Measurements from ENCODE around the gene PEAK1. TPM values are rescaled to one million over a fixed set of nuclear protein-coding genes. Genes with fewer than 3 reads are reported as not detected.

The PEAK1 gene
- total RNA-seq, 2 experiments from 2014 or later = 9.2 to 11.0 TPM

- CTCF ChIA-PET = no interaction called here
- DNase-seq (no peak), ATAC-seq (ENCODE audit: poor library complexity) (no peak)
- Mint-ChIP-seq H3K27me3 (no peaks in the 10 kb centered on the region), H3K27ac (no peak overlapping the region), H3K4me3 (no peak overlapping the region), H3K4me1 (ENCODE audit: low read depth) (no peaks in the 10 kb centered on the region), H3K36me3 (ENCODE audit: low read depth) (peaks cover 23% of the 10 kb centered on the region), H3K9me3 (peaks cover 19% of the 10 kb centered on the region)
- Histone ChIP-seq H3K4me1 (ENCODE audit: insufficient read depth, low read length) (no peaks in the 10 kb centered on the region), H3K4me3 (ENCODE audit: low read length) (no peak overlapping the region), H3K27ac (ENCODE audit: low read depth in 1 of 2, low read length in 2 of 2) (no peak overlapping the region), H3K27me3 (ENCODE audit: control insufficient read depth in 1 of 2, insufficient read depth in 2 of 2, low read length in 2 of 2) (no peaks in the 10 kb centered on the region), H3K36me3 (ENCODE audit: insufficient read depth, low read length) (no peaks in the 10 kb centered on the region), H3K9me3 (ENCODE audit: control insufficient read depth in 1 of 2, insufficient read depth in 1 of 2, low read length in 2 of 2) (peaks cover 4 to 8% of the 10 kb centered on the region in 2 experiments)
- POLR2A ChIA-PET = no interaction called here
- intact Hi-C loops (cut with DNase I, micrococcal nuclease) = no loop called here
- TF ChIP-seq CTCF (IDR thresholded peaks at IDR 0.05) = no peak
Observed at GRCh38 chr15:77398927-77399326, 21.0 kb downstream of the PEAK1 start.

GRCh38 chr15:77396692-77397091 lies 23.2 kb downstream of the PEAK1 start:
- intact Hi-C loops (cut with DNase I, micrococcal nuclease) = no loop called here
- H3K9me3 ChIP-seq (ENCODE audit: control insufficient read depth in 1 of 2, insufficient read depth in 1 of 2, low read length in 2 of 2) = peaks cover 4 to 8% of the 10 kb centered on the region in 2 experiments
- no peaks in the 10 kb centered on the region for H3K4me1 ChIP-seq (ENCODE audit: insufficient read depth, low read length)
- ATAC-seq (ENCODE audit: poor library complexity) (no peak), DNase-seq (no peak)
- Mint-ChIP-seq H3K4me1 (ENCODE audit: low read depth) (no peaks in the 10 kb centered on the region), H3K27ac (no peak overlapping the region), H3K36me3 (ENCODE audit: low read depth) (peaks cover 23% of the 10 kb centered on the region), H3K9me3 (peaks cover 19% of the 10 kb centered on the region), H3K4me3 (no peak overlapping the region), H3K27me3 (no peaks in the 10 kb centered on the region)
- TF ChIP-seq CTCF (IDR thresholded peaks at IDR 0.05) = no peak
- no peak overlapping the region for H3K27ac ChIP-seq (ENCODE audit: low read depth in 1 of 2, low read length in 2 of 2)
- H3K36me3 ChIP-seq (ENCODE audit: insufficient read depth, low read length) = no peaks in the 10 kb centered on the region
- CTCF ChIA-PET = no interaction called here
- H3K4me3 ChIP-seq (ENCODE audit: low read length) = no peak overlapping the region
- POLR2A ChIA-PET = no interaction called here
- no peaks in the 10 kb centered on the region for H3K27me3 ChIP-seq (ENCODE audit: control insufficient read depth in 1 of 2, insufficient read depth in 2 of 2, low read length in 2 of 2)

- intact Hi-C loops (cut with DNase I, micrococcal nuclease) = no loop called here
- ChIA-PET POLR2A (no interaction called here), CTCF (no interaction called here)
- Mint-ChIP-seq H3K9me3 (peaks cover 19% of the 10 kb centered on the region), H3K27me3 (no peaks in the 10 kb centered on the region), H3K27ac (no peak overlapping the region), H3K4me1 (ENCODE audit: low read depth) (no peaks in the 10 kb centered on the region), H3K4me3 (no peak overlapping the region), H3K36me3 (ENCODE audit: low read depth) (peaks cover 23% of the 10 kb centered on the region)
- ATAC-seq (ENCODE audit: poor library complexity) (no peak), DNase-seq (no peak)
- no peaks in the 10 kb centered on the region for H3K4me1 ChIP-seq (ENCODE audit: insufficient read depth, low read length)
- no peak overlapping the region for H3K27ac ChIP-seq (ENCODE audit: low read depth in 1 of 2, low read length in 2 of 2)
- H3K9me3 ChIP-seq (ENCODE audit: control insufficient read depth in 1 of 2, insufficient read depth in 1 of 2, low read length in 2 of 2) = peaks cover 4 to 8% of the 10 kb centered on the region in 2 experiments
- no peaks in the 10 kb centered on the region for H3K27me3 ChIP-seq (ENCODE audit: control insufficient read depth in 1 of 2, insufficient read depth in 2 of 2, low read length in 2 of 2)
- no peak for TF ChIP-seq CTCF (IDR thresholded peaks at IDR 0.05)
- no peaks in the 10 kb centered on the region for H3K36me3 ChIP-seq (ENCODE audit: insufficient read depth, low read length)
- H3K4me3 ChIP-seq (ENCODE audit: low read length) = no peak overlapping the region
Observed at GRCh38 chr15:77395013-77395774, 24.7 kb downstream of the PEAK1 start.

Data from CD4-positive, alpha-beta T cell (primary cell).